SKM-1 (cell line): ENCODE measurements around the gene ABTB1.

Source experiments
- DNase-seq: peaks from one replicate; lab custom pipeline; 2025; ENCODE audit not compliant: unreplicated experiment; lab: John Stamatoyannopoulos, UW

ABTB1 gene

DNA sequence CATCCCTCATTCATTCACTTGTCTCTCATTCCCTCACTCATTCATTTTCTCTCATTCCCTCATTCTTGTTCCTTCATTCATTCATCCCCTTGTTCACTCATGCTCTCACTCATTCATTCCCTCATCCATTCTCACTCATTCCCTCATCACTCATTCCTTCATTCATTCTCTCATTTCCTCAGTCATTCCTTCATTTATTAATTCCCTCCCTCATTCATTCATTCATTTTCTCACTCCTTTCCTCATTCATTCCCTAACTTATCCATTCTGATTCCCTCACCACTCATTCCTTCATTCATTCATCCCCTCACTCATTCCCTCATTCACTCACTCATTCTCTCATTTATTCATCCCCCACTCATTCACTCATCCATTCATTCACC, 13.8 kb downstream of the ABTB1 start:
- DNase-seq: no peak

DNA sequence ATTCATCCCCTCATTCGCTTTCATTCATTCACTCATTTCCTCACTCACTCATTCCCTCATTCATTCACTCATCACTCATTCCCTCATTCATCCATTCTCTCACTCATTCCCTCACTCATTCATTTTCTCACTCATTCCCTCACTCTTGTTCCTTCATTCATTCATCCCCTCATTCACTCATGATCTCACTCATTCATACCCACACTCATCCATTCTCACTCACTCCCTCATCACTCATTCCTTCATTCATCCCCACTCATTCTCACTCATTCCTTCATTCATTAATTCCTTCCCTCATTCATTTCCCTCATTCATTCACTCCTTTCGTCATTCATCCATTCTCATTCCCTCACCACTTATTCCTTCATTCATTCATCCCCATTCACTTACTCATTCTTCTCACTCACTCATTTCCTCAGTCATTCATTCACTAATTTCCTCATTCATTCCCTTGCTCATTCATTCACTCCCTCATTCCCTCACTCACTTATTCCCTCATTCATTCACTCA, 14.5 kb downstream of the ABTB1 start:
- DNase-seq: no peak

DNA sequence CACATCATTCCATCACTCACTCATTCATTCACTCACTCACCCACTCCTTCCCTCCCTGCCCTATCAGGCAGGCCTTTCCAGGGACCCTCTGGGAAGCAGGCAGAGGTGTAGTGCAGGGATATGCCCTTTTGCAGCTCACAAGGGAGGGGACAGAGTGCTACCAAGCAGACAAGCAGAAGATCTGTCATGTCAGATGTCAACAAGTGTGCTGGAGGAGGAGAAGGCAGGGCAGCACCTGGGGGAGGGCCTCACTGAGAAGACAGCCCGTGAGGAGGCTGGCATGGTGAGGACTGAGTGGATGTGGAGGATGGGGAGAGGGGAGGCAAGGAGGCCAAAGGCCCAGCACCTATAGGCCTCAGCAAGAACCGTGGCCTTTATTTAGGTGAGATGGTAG, 15.3 kb downstream of the ABTB1 start:
- DNase-seq: no peak

DNA sequence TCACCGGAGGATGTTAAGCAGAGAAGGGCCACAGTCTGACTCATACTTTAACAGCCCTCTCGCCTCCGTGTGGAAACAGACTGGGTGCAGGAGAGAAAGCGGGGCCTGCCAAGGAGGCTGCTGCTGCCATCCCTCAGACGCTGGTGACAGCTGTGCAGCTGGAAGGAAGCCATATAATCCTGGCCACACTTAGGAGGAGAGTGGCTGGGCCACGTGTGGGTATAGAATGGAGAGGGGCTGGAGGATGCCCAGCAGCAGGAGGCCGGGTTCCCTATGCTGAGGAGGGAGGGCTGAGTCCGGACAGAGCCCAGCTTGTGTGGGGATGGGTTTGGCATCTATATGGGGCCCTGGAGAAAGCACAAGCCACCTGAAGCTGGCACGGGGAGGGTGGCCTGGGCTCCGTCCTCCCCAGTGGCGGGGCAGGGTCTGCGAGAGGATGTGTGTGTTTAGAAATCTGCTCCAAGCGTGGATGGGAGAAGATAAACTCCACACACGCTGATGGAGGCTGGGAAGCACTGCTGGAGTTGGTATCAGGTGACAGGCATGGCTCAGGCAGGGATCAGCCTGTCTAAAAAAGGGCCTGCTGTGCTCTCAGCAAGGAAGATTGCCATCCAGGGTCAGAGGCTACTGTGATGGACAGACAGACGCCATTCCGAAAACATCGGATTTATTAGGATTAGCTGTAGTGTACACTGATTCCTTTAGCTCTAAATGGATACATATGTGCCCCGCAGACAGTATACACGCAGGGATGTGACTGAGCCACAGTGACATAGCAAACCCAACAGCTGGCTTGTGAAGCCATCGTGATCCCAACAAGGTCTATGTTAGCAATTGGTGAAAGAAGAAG, 15.9 kb downstream of the ABTB1 start:
- no peak for DNase-seq

DNA sequence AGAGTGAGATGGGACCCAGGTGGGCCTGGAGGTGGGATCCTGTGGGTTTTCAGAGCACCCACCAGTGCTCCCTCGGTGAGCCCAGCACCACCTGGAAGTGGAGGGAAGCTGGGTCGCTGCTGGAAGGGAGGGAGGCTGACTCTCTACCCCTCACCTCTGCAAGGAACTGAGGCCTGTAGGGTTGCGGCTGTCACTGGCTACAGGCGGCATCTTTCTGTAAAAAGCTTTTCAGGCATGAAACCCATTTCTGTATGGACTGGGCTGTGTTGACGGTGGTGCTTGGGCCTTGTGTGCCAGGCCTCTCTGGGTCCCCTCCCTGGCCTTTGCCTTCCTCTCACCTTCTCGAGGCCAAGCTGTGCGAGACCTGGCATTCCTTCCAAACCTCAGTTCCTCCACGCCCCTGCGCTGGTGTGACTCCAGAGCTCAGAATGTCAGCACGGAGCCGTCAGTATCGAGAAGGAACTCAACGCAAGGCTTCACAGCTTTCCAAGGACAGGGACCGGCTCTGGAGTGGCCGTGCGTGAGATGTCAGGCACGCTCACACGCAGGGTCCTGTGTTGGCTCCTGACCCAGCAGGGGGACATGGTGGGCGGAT, 16.6 kb downstream of the ABTB1 start:
- DNase-seq: no peak

DNA sequence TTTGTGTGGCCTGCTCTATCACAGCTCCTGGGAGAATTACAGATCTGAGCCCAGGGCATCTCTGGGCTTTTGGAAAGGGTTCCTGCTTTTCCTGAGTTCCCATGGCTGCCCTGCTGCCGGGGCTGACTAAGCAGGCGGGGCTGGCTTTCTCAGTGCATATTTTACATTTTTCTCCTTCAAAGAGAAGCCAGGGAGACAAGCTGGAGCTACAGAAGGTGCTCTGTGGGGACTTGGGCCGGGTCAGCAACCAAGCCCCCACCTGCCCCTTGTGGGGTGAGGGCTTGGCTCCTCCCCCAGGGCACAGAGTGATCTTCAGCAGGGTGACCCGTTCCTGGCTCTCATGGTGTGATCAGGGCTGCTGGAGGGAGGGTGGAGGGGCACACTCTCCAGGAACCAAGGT, 17.4 kb downstream of the ABTB1 start:
- no peak for DNase-seq

DNA sequence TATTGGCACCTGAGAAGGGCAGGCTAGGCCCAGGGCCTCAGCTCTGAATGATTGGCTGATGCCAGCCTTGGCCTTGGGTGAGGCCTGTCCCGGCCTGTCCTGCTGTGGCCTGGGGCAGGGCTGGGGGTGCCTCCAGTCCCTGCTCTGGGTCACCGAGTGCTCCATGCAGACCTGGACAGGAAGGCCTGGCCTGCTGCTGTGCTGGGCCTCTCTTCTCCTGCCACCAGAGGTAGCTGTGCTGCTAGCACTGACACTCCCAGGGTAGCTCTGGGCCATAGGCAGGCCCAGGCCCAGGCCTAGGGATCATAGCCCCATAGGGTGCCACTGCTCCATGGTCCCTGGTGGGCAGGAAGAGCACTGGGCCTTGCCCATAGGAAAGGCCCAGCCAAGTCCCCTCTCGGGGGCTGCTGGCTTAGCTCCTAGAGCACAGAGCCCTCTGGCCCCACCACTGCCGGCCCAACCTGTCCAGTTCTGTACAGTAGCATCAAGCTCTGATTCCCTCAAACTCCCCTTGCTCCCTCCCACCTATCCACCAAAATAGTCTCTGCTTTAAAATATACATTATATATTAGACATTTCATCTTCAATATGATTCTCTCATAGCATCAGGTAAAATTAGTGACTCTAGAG, 18.2 kb downstream of the ABTB1 start:
- peak; percentile 27 for DNase-seq

DNA sequence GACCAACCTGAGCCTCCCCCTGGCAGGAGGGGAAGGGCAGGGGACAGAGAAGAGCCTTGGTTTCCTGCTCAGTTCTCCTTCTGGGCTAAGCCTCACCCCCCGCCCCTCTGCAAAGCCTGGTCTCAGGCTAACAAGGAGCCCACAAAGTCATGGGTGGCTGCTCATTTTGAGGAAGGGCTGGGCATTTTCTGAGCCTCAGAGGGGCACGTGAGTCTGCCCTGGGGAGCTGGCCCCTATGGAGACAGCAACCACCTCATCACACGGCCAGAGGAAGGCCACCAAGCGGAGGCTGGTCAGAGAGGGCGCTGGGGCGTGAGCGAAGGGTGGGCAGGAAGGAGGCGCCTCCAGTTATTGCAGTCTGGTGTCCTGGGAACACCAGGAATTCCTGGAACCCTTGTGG, 18.7 kb downstream of the ABTB1 start:
- DNase-seq: no peak

DNA sequence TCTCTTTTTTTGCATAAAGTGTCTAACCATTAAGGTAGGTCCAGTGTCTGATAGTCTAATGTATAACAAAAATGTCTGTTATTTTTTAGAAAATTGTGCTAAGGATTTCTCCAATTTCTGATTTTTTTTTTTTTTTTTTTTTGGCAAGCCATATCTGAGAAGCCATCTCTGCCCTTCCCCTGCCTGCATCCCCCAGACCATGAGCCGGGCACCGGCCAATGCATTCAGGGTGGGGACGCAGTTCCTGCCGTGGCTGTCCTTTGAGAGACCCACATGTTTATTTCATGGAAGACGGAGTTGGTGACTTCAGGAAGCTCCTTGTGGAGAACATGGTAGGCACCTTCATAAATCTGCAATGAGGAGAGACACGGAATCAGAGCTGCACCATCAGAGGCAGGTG, 19.2 kb downstream of the ABTB1 start:
- no peak for DNase-seq

DNA sequence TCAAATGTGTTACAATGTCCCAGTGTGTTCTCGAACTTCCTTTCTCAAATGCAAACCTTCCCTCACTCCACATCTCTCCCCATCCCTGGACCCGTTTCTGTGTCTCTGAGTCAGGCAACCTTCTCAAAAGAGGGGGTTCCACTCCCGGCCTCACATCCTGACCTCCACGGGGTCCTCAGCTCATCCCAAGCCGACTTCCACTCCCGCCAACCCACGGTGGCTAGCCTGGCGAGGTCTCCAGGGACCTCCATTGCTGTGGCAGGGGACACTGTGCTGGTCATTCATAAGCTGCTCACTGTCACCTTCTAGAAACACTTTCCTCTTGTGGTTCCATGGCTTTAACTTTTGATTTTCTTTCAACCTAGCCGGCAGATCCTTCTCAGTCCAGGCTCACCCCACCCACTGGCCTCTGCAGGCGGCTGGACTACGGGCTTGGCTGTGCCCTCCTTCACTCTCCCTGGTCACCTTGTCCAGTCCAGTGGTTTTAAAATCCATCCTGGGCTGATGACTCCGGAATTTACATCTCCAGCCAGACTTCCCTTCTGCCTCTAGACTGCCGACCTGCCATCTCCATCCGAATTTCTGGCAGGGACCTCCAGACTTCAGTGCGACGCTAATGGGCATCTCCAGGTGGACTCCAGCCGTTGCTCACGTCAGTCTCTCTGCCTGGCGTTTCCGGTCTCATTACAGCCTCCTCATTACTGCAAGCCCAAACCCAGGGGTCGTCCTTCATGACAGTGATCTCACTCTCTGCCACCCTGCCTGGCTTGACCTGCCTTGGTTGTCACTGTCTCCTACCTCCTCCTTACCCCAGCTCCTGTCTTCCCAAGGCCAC, 20.0 kb downstream of the ABTB1 start:
- DNase-seq: no peak

DNA sequence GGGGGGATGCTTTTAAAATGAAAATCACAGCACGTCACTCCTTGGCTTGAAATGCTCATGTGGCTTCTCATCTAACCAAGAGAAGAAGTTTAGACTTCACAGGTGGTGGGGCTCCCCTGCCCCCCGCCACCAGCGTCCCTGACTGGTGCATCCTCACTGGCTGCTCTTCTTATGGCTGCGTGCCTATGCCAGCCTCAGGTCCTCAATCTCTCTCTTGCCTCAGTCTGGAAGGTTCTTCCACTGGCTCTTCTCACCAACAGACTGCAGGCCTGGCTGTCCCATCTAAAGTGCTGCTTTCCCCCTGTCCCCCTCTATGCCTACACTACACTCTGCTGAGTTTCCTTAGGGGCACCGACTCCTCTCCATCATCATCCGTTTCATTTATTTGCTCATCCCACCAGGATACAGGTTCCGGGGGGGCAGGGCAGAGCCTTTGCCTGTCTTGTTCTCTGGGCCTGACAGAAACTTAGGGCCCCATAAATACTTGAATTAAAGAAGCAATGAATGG, 20.6 kb downstream of the ABTB1 start:
- no peak for DNase-seq

DNA sequence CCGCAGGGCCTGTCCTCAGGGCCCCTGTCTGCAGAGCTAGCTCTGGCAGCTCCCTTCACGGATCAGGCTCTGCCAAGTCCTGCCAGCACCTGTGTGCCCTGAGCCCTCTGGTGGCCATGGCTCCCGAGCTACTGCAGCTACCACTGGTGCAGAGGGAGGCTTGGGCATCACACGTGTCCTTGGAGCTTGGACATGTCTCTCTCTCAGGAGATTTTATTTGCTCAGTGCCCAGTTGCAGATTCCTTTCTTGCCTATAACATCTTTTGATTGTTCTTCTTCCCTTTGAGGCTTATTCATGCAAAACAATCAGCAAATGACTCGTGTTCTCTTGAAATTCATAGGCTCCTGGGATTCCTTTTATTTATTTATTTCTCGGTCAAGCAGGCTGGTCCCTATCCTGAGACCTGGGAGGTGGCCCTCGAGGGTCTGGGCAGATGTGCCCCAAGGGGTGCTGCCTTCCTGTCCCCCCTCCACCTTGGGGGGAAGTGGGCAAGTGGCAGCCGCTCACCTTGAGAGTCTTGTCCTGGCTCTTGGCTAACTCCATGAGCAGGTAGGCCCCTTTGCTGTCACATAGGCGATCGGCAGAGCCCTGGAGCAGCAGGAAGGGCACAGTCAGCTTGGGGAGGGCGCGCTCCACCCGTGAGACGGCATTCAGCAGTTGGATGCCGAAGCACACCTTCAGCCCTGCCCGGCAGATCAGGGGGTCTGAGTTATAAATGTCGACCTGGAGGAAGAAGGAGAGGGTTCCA, 21.9 kb downstream of the ABTB1 start:
- no peak for DNase-seq

DNA sequence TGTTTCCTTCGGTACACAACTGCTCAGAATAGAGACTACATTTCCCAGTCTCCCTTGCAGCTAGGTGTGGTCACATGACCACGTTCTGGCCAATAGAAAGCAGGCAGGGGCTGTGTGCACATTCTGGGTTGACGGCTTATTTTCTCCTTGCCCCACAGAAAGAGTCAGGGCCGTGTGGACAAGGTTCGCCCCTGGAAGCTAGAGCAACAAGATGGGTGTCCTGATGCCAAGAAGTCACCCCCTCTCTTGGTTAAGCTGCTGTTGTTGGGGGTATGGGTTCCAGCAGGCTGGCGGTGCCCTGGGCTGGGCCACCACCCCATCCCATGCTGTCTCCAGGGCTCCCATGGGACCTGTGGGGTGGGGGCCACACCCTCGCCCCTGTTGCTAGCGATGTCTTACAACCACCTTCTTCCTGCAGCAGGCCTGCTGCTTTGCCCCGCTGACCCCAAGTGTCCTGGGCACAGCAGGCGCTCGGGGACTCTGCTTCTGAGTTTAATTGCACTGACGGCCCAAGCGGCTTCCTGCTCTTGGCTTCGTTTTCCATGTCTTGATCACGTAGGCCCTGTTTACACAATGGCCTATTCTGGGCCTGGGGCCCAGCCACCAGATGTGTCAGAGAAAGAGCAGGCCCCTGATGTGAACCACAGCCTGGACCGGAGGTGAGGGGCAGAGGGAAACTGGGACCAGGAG, 24.9 kb downstream of the ABTB1 start:
- DNase-seq: peak; percentile 35

DNA sequence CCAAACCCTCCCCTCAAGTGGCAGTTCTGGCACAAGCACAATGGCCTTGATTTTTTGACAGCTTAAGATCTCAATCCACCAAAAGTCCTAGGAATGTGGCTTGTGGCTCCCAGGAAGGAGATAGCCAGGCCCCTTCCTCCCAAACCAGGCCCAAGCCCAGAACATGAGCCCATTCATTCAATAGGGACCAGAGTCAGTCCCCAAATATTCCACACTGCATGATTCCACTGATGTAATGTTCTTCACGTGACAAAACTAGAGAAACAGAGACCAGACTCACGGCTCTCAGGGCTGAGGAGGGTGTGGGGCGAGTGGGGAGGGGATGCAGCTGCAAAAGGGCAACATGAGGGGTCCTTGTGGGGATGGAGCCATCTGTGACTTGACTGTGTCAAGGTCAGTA, 25.5 kb downstream of the ABTB1 start:
- DNase-seq: no peak

DNA sequence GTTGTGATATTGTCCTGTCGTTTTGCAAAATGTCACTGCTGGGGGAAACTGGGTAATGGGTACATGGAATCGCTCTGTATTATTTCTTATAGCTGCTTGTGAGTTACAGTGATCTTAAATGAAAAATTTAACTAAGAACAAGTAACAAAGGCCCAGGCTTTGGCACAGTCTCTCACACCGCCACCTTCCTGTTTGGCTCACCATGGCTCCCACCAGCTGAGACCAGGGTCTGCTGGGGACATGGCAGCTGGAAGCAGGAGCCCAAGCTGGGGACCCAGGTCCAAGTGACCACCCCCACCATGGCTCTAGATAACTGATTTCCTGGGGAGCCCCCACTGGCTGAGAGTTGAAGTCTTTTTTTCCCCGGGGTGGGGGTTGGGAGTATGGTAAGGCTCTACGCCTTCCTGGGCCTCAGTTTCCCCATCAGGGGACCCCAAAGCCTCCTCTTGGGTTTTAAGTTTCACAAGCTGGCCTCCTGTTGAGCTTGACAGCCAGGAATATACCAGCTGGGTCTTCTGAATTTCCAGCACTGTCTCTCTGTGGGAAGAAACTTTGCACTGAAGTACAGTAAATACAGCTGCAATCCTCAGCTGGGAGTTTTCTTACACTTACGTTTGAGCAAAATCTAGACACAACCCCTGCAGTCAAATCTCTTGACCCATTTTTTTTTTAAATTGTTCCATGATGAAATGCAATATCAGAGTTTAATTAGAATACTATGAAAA, 26.1 kb downstream of the ABTB1 start:
- no peak for DNase-seq

DNA sequence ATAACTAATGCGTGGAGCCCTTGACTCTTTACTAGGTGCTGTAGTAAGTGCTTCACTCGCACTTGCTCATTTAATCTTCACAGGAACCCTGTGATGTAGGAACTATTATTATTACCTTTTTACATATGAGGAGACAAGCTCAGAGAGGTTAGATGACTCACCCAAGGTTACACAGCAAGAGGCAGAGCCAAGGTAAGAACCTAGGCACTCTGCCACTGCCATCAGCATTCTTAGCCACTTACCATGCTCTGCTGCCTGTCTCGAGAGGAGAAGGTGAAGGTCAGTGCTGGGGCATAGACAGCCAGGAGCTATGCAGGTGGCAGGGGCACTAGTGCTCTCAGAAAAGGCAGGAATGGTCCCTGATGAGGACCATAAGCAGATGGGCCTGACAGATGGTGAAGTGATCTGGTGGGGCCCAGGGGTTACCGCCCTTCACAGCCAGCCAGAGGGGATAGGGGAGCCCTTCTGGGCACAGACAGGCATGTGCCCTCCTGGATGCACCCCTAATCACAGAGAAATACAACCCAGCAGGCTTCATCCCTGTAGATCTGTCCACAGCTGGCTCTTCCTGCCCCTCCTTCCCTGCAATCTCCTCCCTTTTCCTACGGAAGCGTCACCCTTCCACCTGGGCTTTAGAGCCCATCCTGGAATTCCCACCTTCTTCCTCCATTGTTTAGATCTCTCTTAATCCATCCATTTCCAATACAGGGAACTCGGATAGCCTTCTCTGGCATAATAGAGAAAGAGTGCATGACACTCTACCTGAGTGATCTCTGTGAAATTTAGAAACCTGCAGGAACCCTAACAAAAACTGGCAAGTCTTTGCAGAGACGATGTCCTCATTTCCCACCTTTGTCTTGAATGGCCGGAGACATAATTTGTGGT, 26.9 kb downstream of the ABTB1 start:
- no peak for DNase-seq

DNA sequence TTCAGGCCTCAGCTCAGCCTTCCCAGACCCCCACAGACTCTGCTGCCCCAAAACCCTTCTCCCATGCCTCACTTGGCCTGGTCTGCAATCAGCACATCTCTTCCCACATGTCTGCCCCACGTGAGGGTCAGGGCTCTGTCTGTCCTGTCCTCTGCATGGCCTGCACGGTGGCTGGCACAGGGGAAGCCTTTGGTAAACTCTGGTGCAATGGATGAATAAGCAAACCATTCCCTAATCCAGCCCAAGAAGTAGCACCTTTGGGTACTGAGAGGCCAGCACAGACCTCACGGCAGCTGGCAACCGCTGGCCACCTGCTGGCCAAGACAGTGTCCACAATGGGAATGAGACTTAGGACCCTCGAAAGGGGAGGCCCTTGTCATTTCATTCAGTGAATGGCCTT, 27.7 kb downstream of the ABTB1 start:
- no peak for DNase-seq

DNA sequence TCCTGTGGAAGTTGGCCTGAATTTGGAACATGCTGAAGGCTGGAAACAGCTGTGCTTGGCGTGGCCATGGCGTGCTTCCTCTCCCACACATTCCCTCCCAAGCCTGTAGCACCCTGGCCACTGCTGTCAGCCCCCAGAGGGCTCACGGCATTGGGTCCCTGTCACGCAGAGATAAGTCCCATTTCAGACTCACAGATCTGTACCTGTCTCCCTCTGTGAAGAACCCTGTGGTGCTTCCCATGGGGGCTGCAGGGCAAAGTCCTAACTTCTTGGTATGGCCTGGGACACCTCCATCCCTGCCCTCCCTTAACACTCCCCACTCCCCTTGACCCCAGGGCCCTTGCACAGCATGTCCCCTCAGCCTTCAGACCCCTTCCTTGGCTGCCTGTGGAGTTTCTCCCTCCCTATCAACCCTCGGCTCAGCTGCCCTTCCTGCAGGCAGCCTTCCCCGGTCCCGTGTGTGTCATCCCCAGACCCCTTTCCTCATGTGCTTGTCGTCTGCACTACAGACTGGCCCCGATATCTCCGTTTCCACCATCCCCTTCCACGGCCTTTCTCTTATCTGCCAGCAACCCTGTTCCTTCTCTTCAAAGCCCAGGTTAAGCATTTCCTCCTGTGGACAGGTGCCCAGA, 28.6 kb downstream of the ABTB1 start:
- no peak for DNase-seq
